Hepatic stellate cell (primary cell): Measurements from ENCODE around the gene SCAI.
"Not testable (repeated sequence)": the region's sequence is repeated elsewhere in the genome, so short reads cannot be mapped to it uniquely, and the experiment has no call there.

Experiments used
- DNase-seq: peaks from one replicate; pipeline ENCODE4 v3.0.0; 2011; ENCODE audit warnings: low spot score

Gene SCAI

DNA sequence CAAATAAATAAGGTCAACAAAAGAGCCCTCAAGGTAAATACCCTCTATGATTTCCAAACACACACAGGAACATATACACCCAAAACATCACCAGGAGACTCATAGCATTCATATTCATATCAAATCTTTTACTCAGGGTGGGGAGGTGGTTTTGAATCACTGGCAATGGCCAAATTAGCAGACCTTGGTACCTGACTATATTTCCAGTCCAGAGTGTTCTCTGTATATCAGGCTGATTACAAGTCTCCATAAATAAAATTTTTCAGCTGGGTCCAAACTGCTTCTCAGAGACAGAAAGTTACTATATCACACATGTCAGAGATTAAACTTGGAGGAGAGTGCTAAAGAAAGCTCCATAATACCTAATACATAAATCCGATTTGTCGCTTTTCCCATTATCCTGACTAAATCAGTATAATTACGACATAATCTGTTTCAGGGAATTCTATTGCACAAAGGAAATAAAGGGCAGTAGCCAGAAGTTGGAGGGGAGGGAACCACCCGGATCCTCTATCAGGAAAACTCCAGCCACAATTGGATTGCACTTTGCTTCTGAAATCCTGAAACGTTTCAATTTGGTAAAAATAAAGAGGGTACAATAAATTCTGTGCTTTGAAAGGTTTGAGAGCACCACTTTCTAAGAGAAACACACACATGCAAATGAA is 195.5 kb downstream of the SCAI start:
- no peak for DNase-seq

GRCh38 chr9:124946167-124946566 is 197.2 kb downstream of the SCAI start:
- no peak for DNase-seq

DNA sequence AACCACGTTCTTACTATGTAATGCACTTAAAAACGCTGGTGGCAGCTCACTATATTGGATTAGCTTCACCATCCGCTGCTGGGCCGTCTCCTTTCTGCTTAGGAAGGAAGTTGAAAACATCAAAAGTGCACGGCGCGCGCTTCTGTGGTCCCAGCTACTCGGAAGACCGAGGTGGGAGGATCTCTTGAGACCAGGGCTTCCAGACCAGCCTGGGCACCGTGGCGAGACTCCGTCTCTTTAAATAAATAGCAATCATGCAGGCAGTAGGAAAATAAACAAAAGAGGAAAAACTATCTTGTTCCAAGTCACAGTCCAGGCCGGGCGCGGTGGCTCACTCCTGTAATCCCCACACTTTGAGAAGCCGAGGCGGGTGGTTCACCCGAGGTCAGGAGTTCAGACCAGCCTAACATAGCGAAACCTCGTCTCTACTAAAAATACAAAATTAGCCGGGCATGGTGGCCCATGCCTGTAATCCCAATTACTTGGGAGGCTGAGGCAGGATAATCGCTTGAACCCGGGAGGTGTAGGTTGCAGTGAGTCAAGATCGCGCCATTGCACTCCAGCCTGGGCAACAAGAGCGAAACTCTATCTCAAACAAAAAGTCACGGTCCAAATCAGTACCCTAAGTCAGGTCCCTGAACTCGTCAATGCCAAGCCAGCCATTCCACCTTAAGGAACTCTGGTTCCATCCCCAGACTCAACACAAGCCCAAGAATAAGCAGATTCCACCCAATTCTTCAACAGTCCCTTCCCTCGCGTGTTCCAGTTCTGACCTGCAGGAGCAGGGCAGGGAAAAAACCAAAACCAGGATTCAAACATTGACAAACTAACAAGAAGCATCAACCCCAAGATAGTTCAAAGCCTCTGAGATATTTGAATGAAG is 201.4 kb downstream of the SCAI start:
- no peak for DNase-seq

GRCh38 chr9:124940894-124941678 is 202.2 kb downstream of the SCAI start, which contains the start of gene GOLGA1:
Gene GOLGA1 (minus strand): TSS chr9:124941083. CDS start chr9:124938711, 2,372 bp downstream.
- peak; percentile 91 for DNase-seq

- DNase-seq, result no peak
Observed at GRCh38 chr9:124940521-124940893, 202.8 kb downstream of the SCAI start.

DNA sequence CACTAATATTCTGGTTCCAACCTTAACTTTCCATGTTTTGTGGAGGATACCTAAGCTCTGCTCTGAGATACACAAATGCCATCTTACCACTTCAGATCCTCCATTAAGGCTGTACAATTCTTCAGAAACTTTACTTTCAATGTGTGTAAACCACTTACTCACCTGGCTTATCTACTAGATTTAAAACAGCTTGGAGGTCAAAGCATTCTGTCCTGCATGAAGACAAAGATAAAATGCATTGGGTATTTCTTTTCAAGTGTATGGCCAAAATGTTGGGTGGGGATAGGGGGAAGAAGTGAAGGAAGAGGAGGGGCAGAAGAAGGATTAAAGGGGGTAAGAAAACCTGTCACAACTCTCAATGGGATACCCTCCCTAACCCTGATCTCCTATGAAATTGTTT is 203.4 kb downstream of the SCAI start:
- no peak for DNase-seq

DNA sequence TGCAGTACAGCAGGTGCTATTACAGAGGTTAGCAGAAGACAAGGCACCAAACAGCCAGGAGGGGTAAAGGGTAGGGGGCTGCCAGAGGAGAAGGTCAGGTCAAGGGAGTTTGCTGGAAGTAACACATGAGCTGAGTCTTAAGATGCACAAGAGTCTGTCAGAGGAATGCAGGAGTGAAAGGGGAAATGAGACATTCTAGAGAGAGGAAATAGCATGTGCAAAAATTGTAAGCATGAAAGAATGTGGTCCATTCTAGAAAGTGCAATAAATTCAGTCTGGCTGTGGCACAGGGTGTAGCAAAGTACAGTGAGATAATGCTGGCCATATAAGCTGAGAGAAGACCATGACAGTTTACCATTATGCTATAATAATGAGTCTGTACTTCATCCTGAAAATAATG is 209.0 kb downstream of the SCAI start:
- DNase-seq, result peak; percentile 16

DNA sequence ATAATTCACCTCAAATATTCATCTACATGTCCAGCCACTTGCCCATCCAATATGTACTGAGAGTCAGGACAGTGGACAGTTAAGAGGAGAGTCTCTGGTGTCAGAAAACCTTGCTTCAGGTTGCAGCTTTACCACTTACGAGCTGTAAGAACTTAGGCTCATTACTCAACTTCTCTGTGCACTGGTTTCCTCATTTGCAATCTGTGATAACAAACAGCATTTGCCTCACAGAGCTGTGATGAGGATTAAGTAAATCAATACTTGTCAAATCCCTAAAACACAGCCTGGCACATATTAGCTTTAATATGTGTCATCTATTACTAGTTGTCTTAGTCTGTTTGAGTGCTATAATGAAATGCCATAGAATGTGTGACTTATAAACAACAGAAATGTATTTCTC is 211.0 kb downstream of the SCAI start:
- DNase-seq, result no peak

GRCh38 chr9:124929464-124929863 is 213.9 kb downstream of the SCAI start:
- no peak for DNase-seq

- DNase-seq, result no peak
Observed at GRCh38 chr9:124928116-124928515, 215.2 kb downstream of the SCAI start.

- DNase-seq, result not testable (repeated sequence)
Observed at GRCh38 chr9:124920394-124920793, 222.9 kb downstream of the SCAI start.

DNA sequence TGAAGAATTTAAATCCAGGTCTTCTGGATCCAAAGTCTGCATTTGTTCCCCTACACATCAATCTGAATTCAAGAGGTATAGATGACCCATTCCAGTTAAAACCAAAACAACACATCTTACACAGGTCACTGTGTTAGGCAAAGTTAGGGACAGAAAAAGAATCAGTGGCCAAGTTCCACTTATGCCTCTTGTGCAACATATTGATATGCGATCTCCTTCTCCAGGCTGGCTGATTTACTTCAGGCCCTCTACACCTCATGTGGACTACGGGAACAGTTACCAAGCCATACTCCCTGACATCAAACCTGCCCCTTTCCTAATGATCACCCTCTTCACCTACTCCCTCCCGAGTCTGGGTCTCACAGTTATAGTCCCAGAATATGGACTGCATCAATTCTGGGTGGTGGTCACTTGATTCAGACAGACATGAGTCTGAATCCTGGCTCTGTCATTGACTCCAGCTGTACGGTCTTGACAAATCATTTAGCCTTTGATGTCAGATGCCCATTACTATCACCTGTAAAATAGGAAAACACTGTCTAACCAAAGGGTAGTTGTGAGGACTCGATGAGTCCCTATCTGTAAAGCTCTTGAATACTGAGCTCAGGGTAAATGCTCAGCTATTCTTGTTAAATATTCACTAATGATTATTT is 228.4 kb downstream of the SCAI start:
- no peak for DNase-seq

DNA sequence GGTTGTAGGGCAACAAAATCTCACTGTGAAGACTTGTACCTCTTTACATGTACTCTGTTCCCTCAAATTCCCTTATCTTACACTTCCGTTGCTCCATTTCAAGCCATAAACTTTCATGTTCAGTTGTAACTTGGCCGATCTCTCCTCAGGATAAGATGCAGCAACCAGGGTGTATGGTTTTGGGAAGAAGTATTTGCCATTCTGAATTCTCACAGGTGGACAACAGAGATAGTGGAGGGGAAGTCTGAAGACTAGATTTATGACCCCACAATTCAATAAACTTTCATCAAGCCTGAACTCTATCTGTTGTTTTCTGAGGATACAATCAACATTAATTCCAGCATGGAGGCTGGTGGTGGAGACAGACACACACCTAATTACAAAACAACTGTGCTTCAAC is 229.9 kb downstream of the SCAI start:
- no peak for DNase-seq

GRCh38 chr9:124911766-124912165 is 231.6 kb downstream of the SCAI start:
- DNase-seq, result no peak

DNA sequence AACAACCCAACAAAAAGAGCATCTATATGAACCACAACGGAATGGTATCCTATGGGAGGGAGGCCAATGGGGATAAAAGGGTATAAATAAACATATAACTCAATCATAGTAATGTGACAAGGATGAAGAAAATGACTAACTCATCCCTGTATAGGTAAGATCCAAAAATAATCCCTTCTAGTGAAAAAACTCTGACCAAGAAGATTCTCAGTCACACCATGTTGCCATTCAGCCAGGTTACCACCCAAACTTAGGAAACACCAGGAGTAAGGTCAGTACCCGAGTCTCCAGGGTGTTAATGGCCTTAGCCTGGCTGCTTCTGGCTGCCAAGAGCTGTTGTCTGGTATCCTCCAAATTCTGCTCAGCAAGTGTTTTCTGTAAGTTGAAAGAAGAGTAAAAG is 235.2 kb downstream of the SCAI start:
- no peak for DNase-seq

DNA sequence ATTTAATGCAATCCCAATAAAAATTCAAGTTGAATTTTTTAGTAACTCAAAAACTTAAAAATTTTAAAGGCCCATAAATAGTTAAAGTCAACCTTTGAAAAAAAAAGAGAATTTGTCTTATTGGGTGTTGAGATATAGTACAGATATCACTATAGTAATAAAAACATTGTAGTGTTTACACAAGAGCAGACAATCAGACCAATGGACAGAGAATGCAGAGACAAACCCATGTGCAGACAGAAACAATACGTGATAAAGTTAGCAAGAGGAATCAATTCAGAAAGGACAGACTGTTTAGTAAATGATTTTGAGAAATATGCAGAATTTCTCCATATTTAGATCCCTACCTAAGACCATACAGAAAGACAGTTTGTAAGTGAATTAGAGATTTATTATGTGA is 236.4 kb downstream of the SCAI start:
- DNase-seq, result no peak

GRCh38 chr9:124899845-124900244 is 243.5 kb downstream of the SCAI start:
- no peak for DNase-seq

DNA sequence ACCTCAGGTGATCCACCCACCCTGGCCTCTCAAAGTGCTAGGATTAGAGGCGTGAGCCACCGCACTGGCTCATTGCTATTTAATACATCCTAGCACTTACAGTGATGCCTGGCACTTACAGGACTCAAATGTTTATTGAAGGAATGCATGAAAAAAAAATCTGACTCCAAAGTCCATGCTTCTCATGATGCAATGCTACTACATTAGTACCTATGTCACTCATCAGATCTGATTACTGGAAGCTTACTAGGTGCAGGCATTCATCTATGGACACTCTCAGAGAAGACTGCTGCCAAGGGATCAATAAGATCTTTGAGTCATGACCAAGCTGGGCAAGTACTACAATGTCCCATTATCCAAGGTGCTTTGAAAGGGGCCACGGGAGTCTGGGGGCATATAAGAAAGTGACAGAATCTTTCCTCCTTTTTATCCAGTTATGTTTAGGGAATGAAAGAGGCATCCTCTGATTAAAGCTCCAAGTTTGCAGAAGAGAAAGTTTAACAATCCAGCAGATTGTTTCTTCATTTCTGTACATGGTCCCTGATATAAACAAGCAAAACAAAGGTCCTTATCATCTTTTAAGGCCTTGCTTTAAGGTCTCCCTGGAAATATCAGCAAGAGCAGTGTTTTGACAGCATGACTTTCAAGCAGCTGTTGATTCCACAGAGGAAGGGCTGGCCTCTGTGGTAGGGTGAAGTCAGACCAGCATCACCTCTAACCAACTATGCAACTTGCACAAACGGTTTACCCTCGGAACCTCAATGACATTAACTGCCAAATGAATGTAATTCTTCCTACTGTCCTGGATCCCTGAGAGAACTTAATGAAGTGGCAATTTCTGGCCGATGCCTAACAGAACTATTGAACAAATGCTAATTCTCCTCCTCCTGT is 245.5 kb downstream of the SCAI start:
- DNase-seq, result no peak

GRCh38 chr9:124894741-124895170 is 248.6 kb downstream of the SCAI start:
- DNase-seq, result peak; percentile 31

GRCh38 chr9:124894035-124894740 is 249.1 kb downstream of the SCAI start:
- no peak for DNase-seq
